HFFc6 (cell line): ENCODE results near the gene STMN1. TPM values are rescaled to one million over a fixed set of nuclear protein-coding genes. Genes with fewer than 3 reads are reported as not detected.
A peak's percentile ranks its signal among the peaks of the same experiment; 100 is the strongest.

Experiments
- DNase-seq: peaks from one replicate; pipeline ENCODE4 v3.0.0-alpha.2; 2018
- H3K27ac Mint-ChIP-seq: 2 replicates; pipeline ENCODE4 v1.8.0; 2020; ENCODE audit warnings: mild to moderate bottlenecking, mixed read lengths
- H3K27me3 Mint-ChIP-seq: 2 replicates; pipeline ENCODE4 v1.8.0; 2021; ENCODE audit warnings: mild to moderate bottlenecking, moderate library complexity, mixed read lengths; ENCODE audit not compliant: insufficient read depth
- H3K36me3 Mint-ChIP-seq: 2 replicates; pipeline ENCODE4 v1.8.0; 2021; ENCODE audit warnings: low read depth, mixed read lengths
- H3K4me1 Mint-ChIP-seq: 2 replicates; pipeline ENCODE4 v1.8.0; 2020; ENCODE audit warnings: low read depth, mixed read lengths
- H3K4me3 Mint-ChIP-seq: 2 replicates; pipeline ENCODE4 v1.8.0; 2020; ENCODE audit warnings: mild to moderate bottlenecking, moderate library complexity, mixed read lengths
- H3K9me3 Mint-ChIP-seq: 2 replicates; pipeline ENCODE4 v1.8.0; 2020; ENCODE audit warnings: mild to moderate bottlenecking, mixed read lengths
- CTCF ChIP-seq: fragments of 200-600 bp; sonication (generic); IDR thresholded peaks from 2 replicates; pipeline ENCODE4 v1.5.0; 2021; ENCODE audit warnings: antibody characterized with exemption, mild to moderate bottlenecking
- total RNA-seq, 6 experiments: library from RNA; stranded (reverse); fragmentation: NEBNext Ultra II Directional; extraction: Animal tissue kit (Norgen Biotek cat#: 25700); gene quantifications; 2 replicates in 1 of 6; 3 replicates in 5 of 6; pipeline ENCODE4 v1.2.3, GENCODE V29; 2021

Gene STMN1
- total RNA-seq, 6 experiments from 2014 or later: 201 to 370 (median 342) TPM

GRCh38 chr1:25909040-25909439 is 2.8 kb upstream of the STMN1 start:
- peaks cover 1% of the 10 kb centered on the region; the same call in 1 of the 2 replicates for H3K27me3 Mint-ChIP-seq

GRCh38 chr1:25908161-25908560 is 1.9 kb upstream of the STMN1 start:
- H3K36me3 Mint-ChIP-seq: peaks cover 9% of the 10 kb centered on the region; the same call in 1 of the 2 replicates

More at GRCh38 chr1:25909040-25909439, 2.8 kb upstream of the STMN1 start:
- H3K4me1 Mint-ChIP-seq: peaks cover 53% of the 10 kb centered on the region
- H3K36me3 Mint-ChIP-seq: peaks cover 9% of the 10 kb centered on the region; the same call in 1 of the 2 replicates
- no peak for TF ChIP-seq CTCF
- H3K27ac Mint-ChIP-seq: no peak overlapping the region
- DNase-seq: no peak
- H3K9me3 Mint-ChIP-seq: peaks cover 4% of the 10 kb centered on the region; the same call in 1 of the 2 replicates
- no peak overlapping the region for H3K4me3 Mint-ChIP-seq

GRCh38 chr1:25907601-25908000 is 1.4 kb upstream of the STMN1 start:
- no peak for TF ChIP-seq CTCF
- peaks cover 58% of the 10 kb centered on the region for H3K4me1 Mint-ChIP-seq
- H3K36me3 Mint-ChIP-seq: peaks cover 9% of the 10 kb centered on the region; the same call in 1 of the 2 replicates
- H3K27me3 Mint-ChIP-seq: peaks cover 1% of the 10 kb centered on the region; the same call in 1 of the 2 replicates
- H3K27ac Mint-ChIP-seq: peak overlapping the region; percentile 6; the same call in 1 of the 2 replicates
- H3K9me3 Mint-ChIP-seq: peaks cover 2% of the 10 kb centered on the region; the same call in 1 of the 2 replicates
- no peak for DNase-seq
- H3K4me3 Mint-ChIP-seq: peak overlapping the region; percentile 89; the same call in 1 of the 2 replicates

More at GRCh38 chr1:25908161-25908560, 1.9 kb upstream of the STMN1 start:
- DNase-seq: no peak
- H3K4me3 Mint-ChIP-seq: no peak overlapping the region
- H3K9me3 Mint-ChIP-seq: peaks cover 4% of the 10 kb centered on the region; the same call in 1 of the 2 replicates
- peaks cover 58% of the 10 kb centered on the region for H3K4me1 Mint-ChIP-seq
- no peak for TF ChIP-seq CTCF
- H3K27me3 Mint-ChIP-seq: peaks cover 1% of the 10 kb centered on the region; the same call in 1 of the 2 replicates
- no peak overlapping the region for H3K27ac Mint-ChIP-seq

GRCh38 chr1:25906644-25907300 is 553 bp upstream of the STMN1 start:
- Mint-ChIP-seq H3K27ac (peak overlapping the region; percentile 70), H3K4me3 (peak overlapping the region; percentile 89), H3K4me1 (peaks cover 52% of the 10 kb centered on the region), H3K9me3 (no peaks in the 10 kb centered on the region), H3K36me3 (peaks cover 9% of the 10 kb centered on the region; the same call in 1 of the 2 replicates), H3K27me3 (peaks cover 1% of the 10 kb centered on the region; the same call in 1 of the 2 replicates)
- no peak for DNase-seq
- no peak for TF ChIP-seq CTCF

GRCh38 chr1:25904943-25905679 is 1.1 kb downstream of the STMN1 start:
- H3K27ac Mint-ChIP-seq: peak overlapping the region; percentile 85
- peaks cover 41% of the 10 kb centered on the region for H3K4me1 Mint-ChIP-seq
- peak overlapping the region; percentile 89 for H3K4me3 Mint-ChIP-seq
- no peaks in the 10 kb centered on the region for H3K9me3 Mint-ChIP-seq
- peak; percentile 83 for DNase-seq
- H3K27me3 Mint-ChIP-seq: no peaks in the 10 kb centered on the region
- peaks cover 21% of the 10 kb centered on the region for H3K36me3 Mint-ChIP-seq
- peak; percentile 41 for TF ChIP-seq CTCF
